ENCODE data around the gene CBFA2T3.
A peak's percentile ranks its signal among the peaks of the same experiment; 100 is the strongest.

CBFA2T3 gene

DNA sequence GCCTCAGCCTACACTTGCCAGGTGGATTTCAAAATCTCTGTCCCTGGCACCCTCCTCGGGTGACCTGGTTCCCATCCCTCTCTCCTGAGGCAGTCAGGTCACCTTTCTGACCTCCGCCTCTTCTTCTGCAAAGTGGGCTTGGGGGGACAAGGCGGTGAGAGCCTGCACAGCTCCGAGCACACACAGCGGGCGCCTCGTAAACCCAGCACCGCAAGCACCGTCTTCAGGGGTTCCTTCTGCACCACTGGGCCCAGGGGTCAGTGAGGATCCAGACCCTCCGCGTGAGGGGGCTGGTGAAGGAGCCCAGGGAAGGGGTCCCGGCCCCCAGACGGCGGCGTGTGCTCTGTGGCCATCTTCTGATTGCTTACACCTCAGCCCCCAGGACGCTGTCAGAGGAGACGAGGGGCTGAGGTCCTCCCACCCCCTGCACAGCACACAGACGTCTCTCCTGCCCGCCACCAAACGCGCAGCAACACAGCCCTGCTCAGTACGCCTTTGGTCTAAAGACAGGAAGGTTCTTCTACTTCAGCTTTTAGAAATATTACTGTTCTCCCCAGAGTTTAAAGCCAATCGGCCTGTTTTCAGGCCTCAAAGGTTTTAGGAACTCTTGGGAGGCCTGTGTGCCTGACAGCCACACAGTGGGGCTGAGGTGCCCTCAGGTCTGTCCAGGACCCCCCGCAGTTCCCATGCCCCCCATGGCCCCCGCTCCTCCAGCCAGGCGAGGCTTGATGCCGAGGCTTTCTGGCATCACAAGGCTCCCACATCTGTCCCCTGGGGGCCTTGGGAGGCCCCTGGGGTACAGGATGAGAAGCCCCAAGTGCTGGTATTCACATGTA is 2.7 kb downstream of the CBFA2T3 start:
- no peak for DNase-seq

DNA sequence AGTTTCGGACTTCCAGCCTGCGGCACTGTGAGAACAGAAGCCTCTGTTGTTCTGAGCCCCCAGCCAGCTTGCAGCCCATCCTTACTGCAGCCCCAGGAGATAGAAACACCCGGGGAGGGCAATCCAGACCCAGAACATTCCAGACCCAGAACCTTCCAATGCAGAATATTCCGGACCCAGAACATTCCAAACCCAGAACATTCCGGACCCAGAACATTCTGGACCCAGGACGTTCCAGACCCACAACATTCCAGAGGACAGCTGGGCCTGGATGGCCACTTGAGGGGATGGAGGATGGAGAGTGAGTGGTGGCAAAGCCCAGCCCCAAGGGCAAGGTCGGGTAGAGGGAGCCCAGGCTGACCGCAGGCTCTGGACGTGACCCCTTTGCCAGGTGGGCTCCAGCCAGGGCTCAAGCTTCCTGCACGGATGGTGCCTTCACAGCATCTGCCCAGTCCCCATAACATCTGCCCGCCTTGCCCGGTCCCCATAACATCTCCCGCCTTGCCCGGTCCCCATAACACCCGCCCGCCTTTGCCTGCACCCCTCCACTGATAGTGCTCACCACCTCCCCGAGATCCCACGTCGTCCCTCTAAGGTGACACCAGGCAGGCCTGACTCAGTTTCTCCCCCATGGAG is 3.5 kb downstream of the CBFA2T3 start:
- DNase-seq, result no peak

DNA sequence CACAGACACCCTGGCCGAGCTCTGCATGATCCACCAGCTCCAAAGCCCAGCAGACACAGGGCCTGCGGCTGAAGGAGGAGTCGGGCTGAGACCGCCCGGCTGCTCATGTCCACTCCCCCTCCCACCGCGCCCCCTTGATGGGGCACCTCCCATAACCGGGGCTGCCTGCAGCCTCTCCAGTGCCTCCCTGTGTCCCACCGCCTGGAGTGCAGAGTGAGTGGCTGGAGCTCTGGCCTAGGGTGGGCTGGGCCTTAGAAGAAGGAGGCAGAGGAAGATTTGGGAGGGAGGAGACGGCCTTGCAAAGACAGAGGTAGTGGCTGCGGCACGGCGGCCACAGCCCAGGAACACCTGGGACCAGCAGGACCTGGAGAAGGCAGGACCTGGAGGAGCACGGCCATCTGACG is 4.0 kb downstream of the CBFA2T3 start:
- no peak for DNase-seq

DNA sequence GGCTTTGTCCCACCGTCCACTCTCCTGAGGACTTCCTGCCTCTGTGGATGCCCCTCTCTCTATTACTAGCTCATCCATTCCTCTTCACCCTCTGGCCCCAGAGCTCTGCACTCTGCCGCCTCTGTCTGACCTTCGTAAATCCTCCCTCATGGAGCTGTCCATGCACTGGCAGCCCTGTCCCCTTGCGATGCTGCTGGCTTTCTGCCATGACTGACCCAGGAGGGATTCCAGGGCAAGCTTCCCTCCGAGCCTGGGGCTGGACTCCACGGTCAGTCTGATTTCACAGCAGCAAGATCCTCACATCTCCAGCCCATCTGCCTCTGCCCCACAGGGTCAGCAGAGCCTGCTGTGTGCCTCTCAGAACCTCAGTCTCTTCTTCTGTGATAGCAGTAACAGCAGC is 4.7 kb downstream of the CBFA2T3 start:
- DNase-seq, result no peak

DNA sequence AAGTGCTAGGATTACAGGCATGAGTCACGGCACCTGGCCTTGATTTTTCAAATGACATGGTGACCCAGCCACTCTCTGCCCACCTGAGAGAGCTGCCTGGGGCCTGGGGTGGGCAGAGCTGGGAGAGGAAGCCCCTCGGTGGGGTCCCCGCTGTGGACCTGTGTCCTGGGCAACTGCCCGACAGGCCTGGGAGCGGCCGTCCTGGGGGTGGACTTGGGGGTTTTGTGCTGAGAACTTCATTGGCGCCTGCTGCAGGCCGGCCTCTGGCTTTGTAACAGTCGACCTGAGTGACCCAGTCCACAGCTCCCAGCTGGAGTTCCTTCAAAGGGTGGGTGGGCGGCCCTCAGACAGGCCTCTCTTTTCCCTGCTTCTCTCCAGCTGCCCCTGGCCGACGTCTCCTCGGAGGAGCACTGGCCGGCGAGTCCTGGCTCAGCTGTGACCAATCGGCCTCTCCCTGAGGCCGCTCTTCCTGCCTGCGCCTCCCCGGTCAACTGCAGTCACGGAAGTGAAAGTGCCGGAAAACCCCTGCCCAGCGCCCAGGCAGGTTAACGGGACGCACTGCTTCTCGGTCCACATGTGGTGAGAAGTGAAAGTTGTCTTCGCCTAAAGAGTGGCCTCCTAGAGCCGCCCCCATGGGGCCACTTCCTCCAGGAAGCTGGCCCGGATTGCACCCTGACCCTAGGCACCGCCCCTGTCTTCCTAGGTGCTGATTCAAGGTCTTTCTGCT is 5.5 kb downstream of the CBFA2T3 start:
- DNase-seq, result peak; percentile 32 to 75

DNA sequence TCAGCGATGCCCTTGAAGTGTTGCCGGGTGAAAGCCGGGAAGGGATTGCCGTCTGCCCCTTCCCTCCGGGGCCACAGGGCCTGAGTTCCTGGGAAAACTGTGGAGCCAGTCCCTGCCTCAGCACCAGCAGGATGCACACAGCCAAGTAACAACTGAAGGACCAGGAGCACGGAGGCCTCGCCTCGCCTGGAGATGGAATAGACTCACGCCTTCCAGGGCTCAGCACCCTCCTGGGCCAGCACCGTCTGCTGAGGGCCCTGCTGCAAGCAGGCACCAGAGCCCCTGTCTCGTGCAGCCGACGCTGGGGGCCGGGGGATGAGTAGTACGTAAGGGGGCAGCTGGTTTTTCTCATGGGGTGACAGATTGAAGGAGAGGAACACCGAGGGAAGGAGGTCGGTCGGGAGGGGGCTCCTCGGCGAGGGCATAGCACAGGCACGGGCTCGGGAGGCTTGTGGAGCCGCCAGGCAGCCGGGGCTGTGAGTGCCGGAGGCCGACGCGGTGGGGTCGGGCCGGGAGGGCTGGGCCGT is 6.4 kb downstream of the CBFA2T3 start:
- DNase-seq, result no peak

DNA sequence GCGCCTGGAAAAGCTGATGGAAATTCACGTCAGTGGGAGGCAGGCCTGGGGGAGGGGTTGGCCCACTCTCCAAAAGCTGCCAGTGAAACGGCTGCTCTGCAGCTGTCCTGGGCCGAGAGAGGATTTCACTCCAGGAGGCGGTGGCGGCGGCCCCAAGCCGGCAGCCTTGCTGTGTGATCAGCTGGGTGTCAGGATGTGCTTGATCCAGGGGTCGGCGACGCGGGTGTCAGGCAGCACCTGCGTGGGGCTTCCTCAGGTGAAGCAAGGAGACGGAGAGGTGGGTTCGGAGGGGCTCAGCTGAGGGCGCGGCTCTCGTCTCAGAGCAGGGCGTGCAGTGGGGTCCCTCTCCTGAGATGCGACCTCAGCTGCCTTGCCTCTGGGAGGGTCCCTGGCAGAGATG is 7.0 kb downstream of the CBFA2T3 start:
- DNase-seq, result no peak

DNA sequence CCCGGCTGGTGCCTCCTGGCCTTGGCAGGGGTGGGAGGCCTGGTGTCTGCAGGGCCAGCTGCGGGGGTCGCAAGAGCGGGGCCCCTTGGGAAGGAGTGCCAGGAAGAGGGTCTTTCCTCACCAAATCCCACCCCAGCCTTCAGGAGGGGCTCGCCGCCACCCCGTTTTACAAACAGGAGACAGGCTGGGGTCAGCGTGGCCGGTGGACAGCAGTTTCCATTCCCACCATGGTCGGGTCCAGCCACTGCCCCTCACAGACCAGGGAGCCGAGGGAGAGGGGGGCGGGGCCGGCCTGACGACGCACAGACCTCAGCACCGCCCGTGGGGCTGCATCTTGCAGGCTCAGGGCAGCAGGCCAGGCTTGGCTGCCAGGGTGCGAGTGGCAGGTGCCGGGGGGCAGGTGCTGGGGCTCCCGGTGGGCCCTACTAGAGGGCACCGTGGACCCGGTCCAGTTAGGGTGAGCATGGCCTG is 7.6 kb downstream of the CBFA2T3 start:
- no peak for DNase-seq

DNA sequence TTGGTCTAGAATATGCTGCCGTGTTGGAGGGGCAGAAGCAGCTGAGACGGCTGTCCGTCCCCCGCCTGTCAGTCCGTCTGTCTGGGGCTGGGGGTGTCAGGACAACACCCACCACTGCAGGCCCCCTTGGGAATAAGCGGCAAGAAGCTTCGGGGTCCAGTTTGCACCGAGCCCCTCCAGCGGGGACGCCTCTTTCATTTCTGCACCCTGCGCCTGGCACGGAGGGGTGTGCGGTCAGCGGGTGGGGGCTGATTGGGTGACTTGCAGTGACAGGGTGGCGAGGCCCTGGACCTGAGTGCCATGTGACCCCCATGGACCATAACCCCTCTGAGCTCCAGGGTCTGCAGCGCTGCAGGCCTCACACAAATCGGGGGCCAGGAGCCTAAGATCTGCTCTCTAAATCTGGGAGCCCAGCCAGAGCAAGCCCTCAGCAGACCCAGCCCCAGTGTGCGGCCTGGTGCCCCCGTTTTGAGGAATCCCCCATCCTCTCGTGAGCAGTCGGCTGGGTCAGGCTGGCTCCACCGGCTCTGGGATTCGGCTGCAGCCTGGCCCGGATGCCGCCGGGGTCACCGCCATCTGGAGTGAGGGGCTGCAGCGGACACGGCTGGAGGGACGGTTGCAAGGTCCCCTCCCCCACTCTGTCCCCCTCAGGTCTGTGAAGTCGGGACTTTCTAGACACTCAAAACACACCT is 8.3 kb downstream of the CBFA2T3 start:
- no peak for DNase-seq

DNA sequence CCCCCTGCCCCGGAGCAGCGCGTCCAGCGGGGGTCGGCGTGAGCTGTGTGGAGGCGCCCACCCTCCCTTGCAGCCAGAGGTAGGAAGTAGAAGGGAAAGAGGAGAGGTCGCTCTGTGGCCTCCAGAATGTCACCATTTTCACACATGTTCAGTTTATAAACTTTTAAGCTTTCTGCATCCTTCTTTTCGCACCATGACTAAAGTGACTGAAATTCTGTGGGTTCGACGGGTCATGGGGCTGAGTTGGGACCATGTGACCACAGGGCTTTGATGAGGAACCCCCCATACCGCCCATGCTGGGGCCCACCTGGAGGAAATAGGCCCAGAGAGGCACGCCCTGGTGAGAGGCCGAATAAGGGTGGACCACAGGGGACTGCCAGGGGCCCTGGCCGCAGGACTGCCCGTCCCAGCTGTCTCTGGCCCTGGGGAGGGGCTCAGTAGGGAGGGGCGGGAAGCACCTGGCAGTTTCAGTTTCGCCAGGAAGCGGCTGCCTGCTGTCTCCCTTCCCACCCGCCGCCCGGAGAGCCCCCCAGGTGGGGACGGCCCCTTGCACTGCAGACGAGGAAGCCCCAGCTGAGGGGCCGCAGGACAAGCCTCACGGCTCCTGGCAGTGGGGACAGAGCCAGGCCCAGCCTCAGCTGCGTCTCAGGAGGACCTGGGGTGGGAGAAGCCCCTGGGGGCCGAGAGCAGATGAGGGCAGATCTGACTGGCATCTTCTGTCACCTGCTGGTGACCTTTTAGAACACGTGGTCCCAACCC is 9.0 kb downstream of the CBFA2T3 start:
- DNase-seq, result peak in 1 of 2 donors; percentile 60

DNA sequence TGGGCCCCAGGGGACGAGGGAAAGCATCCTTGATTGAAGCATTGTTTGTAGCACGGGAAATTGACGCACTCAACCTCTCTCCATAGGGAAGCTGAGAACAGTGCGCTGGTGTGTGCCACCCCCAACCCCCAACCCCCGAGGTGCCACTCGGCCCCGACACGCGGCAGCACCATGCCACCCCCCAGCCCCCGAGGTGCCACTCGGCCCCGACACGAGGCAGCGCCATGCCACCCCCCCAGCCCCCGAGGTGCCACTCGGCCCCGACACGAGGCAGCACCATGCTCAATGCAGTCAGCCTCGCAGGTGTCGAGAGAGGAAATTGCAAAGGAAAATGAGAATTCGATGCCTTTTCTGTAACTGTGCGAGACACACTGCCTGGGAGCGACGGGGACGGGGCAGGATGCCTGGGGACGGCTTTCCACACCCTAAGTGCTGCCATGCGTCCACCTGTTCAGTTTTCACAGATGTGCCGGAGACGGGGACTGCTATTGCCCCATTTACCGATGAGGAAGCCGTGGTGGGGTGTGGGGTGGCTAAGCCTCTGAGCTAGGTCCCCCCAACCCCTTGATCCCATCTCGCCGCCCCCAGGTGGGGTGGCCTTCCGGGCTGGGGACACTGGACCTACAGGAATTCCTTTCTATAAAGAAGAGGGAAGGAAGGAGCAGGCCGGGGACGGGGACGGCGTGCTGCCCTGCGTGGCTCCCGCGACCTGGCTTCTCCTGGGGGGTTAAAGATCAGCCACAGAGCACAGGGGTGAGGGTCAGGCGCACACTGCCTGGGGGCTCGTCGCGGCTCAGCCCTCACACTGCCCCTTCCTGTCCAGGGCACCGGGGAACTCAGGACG is 9.8 kb downstream of the CBFA2T3 start:
- DNase-seq, result no peak

DNA sequence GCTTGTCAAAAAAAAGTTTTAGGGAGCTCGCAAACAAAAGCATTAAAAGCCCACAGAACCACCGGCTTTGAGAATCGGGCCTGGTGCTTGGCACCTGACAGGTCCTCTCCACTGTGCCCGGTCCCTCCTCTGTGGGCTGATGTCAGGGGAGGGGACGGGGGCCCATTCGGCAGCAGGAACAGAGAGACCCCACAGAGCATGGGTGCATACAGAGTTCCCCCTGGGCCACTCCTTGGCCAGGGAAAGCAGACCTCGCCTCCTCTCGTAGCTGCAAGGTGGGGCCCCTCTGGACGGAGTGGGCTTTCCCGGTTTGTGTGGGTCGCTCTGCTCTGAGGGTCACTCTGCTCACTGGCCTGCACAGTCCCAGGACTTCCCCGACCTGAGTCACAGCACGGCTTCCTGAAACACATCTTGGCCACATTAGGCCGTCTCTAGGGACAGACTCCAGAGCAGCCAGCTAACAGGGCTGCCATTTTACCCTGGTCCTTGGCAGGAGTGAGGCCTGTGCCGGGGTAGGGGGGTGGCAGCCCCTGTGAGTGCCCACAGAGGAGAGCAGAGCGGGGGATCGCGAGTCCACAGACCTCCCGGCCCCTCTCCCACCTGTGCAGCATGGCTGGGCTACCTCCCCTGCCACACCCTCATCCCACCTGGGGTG is 11.1 kb downstream of the CBFA2T3 start:
- DNase-seq, result no peak

DNA sequence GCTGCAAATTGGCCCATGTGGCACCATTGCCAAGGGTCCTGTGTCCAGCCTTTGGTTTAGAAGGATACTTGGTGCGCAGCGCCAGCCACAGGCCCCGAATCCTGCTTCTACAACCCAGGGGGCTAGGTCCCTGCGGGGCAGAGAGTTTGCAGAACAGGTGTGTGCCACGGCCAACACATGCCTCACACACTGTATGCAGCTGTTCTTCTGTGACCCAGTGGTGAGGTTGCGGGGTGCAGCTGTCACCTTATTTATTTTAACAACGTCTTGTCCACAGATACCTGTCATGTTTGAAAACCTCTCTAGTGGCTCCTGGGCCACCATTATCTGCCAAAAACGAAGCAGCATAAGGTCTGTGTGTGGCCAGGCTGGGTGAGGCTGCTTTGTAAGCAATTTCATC is 11.6 kb downstream of the CBFA2T3 start:
- DNase-seq, result no peak

DNA sequence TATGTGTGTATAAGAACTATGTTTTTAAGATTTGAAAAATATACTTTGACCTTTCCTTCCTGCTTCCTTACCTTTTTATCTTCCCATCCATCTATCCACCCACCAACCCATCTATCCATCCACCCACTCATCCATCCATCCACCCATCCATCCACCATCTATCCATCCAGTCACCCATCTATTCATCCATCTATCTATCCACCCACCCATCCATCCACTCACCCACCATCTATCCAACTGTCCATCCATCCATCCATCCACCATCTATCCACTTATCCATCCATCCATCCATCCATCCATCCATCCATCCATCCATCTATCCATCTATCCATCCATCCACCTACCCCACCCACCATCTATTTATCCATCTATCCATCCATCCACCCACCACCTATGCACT is 12.4 kb downstream of the CBFA2T3 start:
- DNase-seq, result no peak

DNA sequence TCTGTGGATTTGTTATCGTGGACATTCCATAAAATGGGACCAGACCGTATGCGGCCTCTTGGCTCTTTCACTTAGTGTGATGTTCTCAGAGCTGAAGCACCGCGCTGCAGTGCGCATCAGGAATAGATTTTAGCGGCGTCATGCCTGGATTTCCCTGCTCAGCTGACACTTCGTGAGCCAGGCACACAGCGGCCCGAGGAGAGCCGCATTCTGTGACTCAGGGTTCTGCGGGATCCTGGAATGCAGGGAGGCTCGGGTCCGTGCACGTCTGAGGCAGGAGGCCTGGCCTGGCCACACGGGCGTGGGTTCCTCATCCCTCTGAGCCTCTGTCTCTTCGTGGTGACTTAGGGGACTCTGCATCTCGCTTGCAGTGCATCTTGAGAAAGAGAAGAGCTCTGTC is 13.4 kb downstream of the CBFA2T3 start:
- DNase-seq, result no peak

DNA sequence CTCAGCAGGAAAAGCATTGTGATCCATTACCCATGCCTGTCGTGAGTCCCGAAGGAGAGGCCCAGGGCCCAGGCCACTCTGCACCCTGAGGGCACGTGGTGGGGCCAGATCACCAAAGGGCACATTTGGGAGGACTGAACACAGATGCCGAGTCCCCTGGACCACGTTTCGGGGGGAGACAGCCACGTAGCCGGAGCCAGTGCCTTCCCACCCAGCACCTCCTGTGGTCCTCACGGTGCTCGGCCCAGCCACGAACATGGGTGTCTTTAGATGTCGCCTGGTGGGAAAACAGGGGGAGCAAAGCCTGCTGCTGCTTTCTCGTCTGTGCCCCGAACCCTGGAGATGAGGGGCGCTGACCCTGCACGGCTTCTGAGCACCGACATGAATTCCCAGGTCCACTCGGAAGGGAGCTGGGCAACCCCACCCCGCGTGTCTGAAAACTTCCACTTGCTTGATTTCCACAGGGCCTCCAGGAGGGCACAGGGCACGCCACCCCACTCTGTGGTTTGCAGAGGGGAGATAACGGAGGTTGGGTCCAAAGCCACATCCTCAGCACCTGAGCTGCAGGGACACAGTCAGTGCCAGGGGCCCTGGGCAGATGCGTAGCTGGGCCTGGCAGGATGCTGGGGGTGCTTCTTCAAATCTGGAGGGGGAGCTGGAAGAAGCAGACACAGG is 14.4 kb downstream of the CBFA2T3 start:
- no peak for DNase-seq

DNA sequence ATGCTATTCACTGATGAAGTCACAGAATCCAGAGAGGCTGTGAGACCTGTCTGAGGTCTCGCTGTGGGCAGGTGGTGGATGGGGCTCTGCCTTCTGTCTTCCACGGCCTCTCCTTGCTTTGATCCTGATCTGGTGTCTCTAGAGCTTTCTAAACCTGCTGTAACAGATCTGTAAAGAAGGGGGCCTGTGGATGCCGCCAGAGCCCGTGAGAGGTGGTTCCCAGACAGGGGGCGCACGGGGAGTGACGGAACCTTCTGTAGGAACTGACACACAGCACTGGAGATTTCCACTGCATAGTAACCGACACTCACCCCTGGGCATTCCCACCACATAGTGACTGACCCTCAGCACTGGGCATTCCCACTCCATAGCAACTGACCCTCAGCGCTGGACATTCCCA is 16.0 kb downstream of the CBFA2T3 start:
- DNase-seq, result no peak

DNA sequence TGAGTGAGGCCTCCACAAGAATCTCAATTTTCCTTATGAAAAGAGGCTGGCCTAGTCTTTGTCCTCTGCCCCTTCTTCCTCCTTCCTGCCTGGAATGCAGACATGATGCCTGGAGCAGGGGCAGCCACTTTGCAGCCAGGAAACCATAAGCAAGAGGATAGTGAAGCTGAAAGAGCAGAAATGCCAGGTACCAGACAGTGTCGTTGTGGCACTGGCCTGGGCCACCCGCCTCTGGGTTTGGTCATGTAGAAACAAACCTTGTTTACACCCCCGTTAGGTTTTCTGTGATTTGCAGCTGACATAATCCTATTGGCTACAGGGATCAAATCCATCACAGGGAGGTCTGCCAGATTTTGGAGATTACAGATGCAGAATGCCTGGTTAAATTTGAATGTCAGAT is 16.5 kb downstream of the CBFA2T3 start:
- no peak for DNase-seq

DNA sequence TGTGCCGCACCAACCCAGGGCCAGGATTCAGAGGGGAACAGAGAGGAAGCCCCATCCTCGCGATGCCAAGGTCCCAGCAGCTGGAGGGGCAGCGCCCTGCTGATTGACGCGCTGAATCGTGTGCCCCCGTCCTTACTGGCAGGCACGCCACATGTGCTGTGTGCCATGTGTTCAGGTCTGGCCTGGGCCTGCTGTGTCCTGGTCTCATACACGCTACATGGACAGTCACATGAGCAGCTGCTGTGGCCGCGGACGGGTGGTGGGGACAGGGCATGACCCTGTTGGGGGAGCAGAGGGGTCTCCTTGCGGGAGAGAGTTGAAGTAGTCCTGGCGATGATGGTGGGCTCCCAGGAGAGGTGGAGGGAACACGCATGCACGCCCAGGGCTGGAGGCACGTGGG is 18.0 kb downstream of the CBFA2T3 start:
- DNase-seq, result no peak

All from CD4-positive, alpha-beta T cell treated with Interferon alpha-2 for 1 hour (primary cell).